Activated gamma-delta T cell treated with Interleukin-2 at 50 U/mL for 16 hours (primary cell): Measurements from ENCODE around the gene URB1.
A peak's percentile ranks its signal among the peaks of the same experiment; 100 is the strongest.
"Not testable (repeated sequence)": the region's sequence is repeated elsewhere in the genome, so short reads cannot be mapped to it uniquely, and the experiment has no call there.

ENCODE experiments used
- DNase-seq: peaks from one replicate; pipeline ENCODE4 v3.0.0-alpha.2; 2020

Gene URB1, protein sequence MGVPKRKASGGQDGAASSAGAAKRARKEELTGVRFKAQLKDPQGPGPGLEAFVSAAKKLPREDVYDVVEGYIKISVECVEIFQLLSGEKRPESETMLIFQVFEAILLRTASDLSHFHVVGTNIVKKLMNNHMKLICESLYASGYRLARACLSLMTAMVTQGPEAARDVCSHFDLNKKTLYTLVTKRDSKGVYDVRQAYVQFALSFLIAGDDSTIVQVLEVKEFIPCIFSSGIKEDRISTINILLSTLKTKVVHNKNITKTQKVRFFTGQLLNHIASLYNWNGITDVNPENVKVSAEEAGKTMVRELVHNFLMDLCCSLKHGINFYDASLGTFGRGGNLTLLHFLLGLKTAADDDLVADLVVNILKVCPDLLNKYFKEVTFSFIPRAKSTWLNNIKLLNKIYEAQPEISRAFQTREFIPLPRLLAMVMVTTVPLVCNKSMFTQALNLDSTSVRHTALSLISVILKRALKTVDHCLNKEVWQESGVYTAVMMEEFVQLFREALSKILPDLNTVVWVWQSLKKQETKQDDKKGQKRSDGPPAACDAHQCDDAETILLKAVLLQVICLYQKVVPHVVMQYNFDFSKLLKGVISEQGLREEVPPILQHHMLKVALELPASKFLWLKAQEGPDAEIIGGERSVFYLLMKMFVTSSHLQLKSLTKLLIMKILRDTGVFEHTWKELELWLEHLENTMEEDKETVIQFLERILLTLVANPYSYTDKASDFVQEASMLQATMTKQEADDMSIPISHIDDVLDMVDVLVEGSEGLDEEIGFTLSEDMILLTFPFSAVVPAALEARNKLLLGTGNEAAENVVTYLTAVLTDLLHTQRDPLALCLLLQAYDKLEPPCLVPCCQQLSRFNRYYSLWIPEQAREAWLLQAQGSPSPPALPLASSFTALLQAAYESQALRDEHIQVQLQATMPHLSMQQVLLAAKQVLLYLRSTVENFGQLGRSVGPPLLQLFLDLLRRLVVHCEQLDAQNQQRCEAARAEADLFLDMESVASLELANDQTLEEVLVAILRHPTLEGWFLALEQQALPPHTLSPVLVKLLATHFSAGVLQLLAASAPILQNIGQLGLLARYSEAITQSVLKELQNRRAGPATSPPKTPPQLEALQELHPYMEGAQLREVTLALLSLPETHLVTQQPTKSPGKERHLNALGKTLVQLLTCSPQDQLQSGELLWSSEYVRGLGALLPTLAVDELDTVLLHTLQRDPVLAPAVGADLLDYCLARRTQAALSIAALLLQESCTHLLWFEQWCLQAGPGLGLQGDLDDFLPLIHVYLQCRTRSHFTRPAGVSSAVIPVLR (N-terminal part only)

GRCh38 chr21:32392880-32393676 lies at the start of gene URB1:
Gene URB1, minus strand, starts transcription at chr21:32393012. Its CDS starts 102 bp downstream, at chr21:32392910.
- DNase-seq = peak; percentile 97

DNA sequence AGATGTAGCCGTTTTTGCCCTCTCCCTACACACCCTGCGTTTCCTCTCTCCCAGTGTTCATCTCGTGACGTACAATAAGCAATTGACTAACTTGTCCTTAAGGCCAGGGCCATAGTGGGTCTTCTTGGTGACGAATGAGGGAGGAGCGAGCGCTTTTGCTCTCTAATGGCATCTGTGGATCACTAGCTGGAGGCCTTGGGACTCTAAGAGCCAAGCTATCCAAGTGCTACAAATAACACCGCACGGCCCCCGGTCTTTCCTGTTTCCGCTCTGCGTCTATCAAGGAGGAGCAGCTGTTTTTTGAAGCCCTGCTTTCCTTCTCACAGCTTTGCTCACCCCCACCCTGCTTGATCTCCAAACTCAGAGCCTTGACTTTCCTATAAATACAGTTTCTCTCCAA lies 44.9 kb upstream of the URB1 start:
- no peak for DNase-seq

GRCh38 chr21:32432982-32433660 lies 40.3 kb upstream of the URB1 start:
- DNase-seq = not testable (repeated sequence)

DNA sequence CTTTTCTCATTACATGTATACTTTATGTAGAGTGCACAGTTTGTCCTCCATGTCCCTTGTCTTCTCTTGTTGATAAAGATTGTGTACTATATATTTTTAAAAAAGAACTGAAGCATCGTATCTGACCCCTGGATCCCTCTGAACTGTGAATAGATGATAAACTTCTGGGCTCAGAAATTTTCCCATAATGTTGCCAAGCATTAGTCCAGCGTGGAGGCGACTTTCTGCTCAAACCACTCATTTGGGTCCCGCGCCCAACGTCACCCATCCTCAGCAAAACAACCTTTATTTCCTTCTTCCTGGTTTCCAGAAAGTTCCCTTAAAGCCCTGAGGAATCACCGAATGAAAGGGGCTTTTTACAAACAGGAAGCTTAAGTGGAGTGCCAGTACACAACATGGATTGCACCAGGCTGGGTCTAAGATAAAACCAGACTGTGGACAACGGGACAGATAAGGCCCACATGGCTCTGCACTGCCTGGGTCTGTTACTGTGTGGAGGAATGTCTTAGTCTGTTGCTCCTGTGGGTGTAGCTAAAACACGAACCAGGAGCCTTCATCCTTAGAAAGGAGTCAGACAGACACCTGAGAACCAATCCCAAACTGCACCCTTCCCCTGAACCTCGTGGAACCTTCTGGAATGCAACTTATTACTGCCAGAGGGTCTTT lies 35.3 kb upstream of the URB1 start:
- no peak for DNase-seq

DNA sequence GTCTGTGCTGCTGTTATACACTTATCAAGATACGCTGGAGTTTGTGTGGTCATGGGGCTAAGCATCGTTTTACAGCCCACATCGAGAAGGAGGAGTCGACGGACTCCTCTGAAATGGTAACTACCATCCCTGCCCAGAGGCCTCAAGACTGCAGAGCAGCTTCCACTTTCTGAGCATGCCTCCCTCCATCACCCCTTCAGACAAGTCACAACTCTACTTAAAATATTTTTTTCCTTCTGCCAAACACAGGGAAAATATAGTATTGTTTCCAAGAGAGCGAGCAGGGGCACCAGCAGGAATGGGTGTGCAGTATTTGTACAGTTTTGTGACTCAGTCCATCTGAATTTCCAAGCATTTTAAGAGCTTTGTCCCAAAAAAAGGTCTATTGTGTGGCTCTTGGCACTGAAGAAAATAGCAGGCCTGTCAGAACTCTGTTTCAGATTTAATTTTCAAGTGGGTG lies 33.8 kb upstream of the URB1 start:
- DNase-seq = no peak

GRCh38 chr21:32426066-32426465 lies 33.3 kb upstream of the URB1 start:
- DNase-seq = no peak

GRCh38 chr21:32425628-32426027 lies 32.8 kb upstream of the URB1 start:
- DNase-seq = no peak

GRCh38 chr21:32424674-32425073 lies 31.9 kb upstream of the URB1 start:
- DNase-seq = no peak

DNA sequence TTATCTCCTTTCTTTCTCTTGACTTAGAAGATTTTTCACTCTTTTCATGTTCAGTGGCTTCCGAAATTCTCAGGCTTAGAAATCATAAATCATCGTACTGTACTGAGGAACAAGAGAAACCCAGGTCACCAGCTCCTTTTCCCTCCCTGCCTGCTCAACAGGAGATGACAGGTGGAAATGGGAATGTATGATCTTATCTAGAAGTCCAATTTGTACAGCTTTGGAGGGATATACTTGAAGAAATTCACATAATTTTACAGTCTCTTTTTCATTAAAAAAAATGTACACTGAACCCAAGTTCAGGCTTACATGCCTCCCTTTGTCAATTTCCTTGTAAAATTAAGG lies 31.4 kb upstream of the URB1 start:
- DNase-seq = no peak

GRCh38 chr21:32423320-32424190 lies 30.7 kb upstream of the URB1 start:
- DNase-seq = no peak

DNA sequence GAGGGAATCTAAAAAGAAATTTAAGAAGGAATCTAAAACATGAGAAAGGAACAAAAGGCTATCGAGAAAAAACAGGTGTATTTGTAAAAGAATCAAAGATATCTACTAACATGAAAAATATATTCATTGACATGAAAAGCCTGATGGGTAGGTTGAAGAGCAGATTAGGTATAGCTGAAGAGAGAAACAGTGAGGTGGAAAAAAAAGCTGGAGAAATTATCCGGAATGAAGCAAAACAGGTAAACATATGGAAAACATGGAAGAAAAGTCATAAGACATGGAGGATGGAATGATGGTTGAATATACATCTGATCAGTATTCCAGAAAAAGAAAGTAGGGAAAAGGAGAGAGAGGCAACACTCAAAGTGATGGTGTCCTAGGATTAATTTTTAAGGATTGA lies 29.3 kb upstream of the URB1 start:
- DNase-seq = no peak

- DNase-seq = no peak
Measured at GRCh38 chr21:32418146-32418545, 25.3 kb upstream of the URB1 start.

- DNase-seq = no peak
Measured at GRCh38 chr21:32415451-32416398, 22.9 kb upstream of the URB1 start.

- DNase-seq = no peak
Measured at GRCh38 chr21:32414579-32415358, 22.0 kb upstream of the URB1 start.

- DNase-seq = no peak
Measured at GRCh38 chr21:32413697-32414578, 21.1 kb upstream of the URB1 start.

DNA sequence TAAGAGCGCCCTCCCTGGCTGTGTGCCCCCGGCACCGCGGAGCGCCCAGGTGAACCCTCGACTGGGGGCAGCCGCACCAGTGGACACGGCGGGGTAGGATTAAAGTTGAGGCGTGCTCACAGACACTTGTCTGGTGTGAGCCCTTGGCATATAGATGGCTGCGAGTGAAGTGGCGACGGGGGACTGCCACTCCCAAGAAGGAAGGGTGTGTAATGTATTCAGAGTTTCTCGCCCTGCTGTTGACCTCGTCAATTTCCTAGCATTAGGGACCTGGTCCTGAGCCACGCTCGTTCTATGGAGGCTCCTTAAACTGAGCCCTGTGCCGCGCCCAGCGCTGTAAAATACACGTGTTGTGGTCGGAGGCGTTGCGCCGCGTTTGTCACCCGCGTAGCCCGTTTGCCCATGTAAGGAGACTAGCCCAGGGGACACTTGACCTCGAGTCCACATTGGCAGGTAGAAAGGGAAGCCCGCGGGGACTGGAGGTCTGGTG lies 20.2 kb upstream of the URB1 start:
- no peak for DNase-seq
